B cell (primary cell): ENCODE measurements around the gene SLC35D2. TPM values are rescaled to one million over a fixed set of nuclear protein-coding genes. Genes with fewer than 3 reads are reported as not detected.

Source experiments
- ATAC-seq: fragments of 200-7000 bp; cut with Tn5 transposase; one replicate; pipeline ENCODE4 v1.10.0; 2021; ENCODE audit warnings: low read depth, mild to moderate bottlenecking, moderate number of reproducible peaks, moderate library complexity
- CTCF ChIA-PET: fragments of 350-600 bp; sonication (Branson Sonifier 250); formaldehyde crosslinking; loops from one replicate; lab custom pipeline; 2021; ENCODE audit warnings: antibody characterized with exemption, inconsistent platforms; lab: Charles Lee
- POLR2A ChIA-PET: fragments of 350-600 bp; sonication (Branson Sonifier 250); formaldehyde crosslinking; loops from one replicate; lab custom pipeline; 2021; ENCODE audit warnings: antibody characterized with exemption; lab: Charles Lee
- DNase-seq: peaks from one replicate; pipeline ENCODE4 v3.0.0; 2013
- H2AFZ ChIP-seq: 2 replicates; pipeline ENCODE4 v1.6.1; 2012; ENCODE audit warnings: mild to moderate bottlenecking, low read depth, low read length; ENCODE audit not compliant: insufficient read depth, poor library complexity, severe bottlenecking
- H3K27ac ChIP-seq, 2 donors: 1 replicate in 1 of 2; 2 replicates in 1 of 2; pipeline ENCODE4 v1.5.1; 2012 to 2013; ENCODE audit warnings: low read length in 2 of 2, mild to moderate bottlenecking in 2 of 2, moderate library complexity in 1 of 2
- H3K27me3 ChIP-seq, 4 experiments: fragments of 200-600 bp in 1 of 4; sonication (generic) in 1 of 4; replicated peaks in 1 of 4; 1 replicate in 2 of 4; 2 replicates in 2 of 4; pipeline versions ENCODE4 v1.6.1 to v1.7.0; 2013 to 2016; ENCODE audit warnings: low read length in 3 of 4, mild to moderate bottlenecking in 2 of 4, mixed read lengths in 1 of 4, moderate library complexity in 1 of 4; ENCODE audit not compliant: insufficient read depth in 4 of 4, control insufficient read depth in 3 of 4; ENCODE audit errors: control extremely low read depth in 1 of 4
- H3K36me3 ChIP-seq, 2 experiments: replicated peaks in 1 of 2; 1 replicate in 1 of 2; 2 replicates in 1 of 2; pipeline versions ENCODE4 v1.6.1 to v1.7.1; 2013; ENCODE audit warnings: low read length in 1 of 2; ENCODE audit not compliant: insufficient read depth in 2 of 2, control insufficient read depth in 1 of 2; ENCODE audit errors: control extremely low read depth in 1 of 2, extremely low read depth in 1 of 2
- H3K4me1 ChIP-seq, 2 donors: fragments of 200-600 bp in 1 of 2; sonication (generic) in 1 of 2; 1 replicate in 1 of 2; 2 replicates in 1 of 2; pipeline versions ENCODE4 v1.5.1 to v1.6.1; 2013 to 2017; ENCODE audit warnings: low read length in 2 of 2; ENCODE audit not compliant: control insufficient read depth in 2 of 2, insufficient read depth in 2 of 2
- H3K4me2 ChIP-seq: replicated peaks from 2 replicates; pipeline ENCODE3; 2012; ENCODE audit warnings: mild to moderate bottlenecking, low read depth, low read length; ENCODE audit not compliant: poor library complexity, severe bottlenecking
- H3K4me3 ChIP-seq, 5 experiments: fragments of 200-600 bp in 1 of 5; sonication (generic) in 1 of 5; 1 replicate in 3 of 5; 2 replicates in 2 of 5; pipeline versions ENCODE4 v1.5.1 to v1.7.0; 2011 to 2016; ENCODE audit warnings: low read length in 4 of 5, mild to moderate bottlenecking in 4 of 5, low read depth in 2 of 5, control low read depth in 1 of 5, moderate library complexity in 1 of 5; ENCODE audit not compliant: insufficient read depth in 1 of 5; ENCODE audit errors: control extremely low read depth in 1 of 5, extremely low read depth in 1 of 5
- H3K79me2 ChIP-seq: fragments of 200-600 bp; sonication (generic); one replicate; pipeline ENCODE4 v1.6.0; 2016; ENCODE audit warnings: low read length; ENCODE audit not compliant: control insufficient read depth, insufficient read depth
- H3K9ac ChIP-seq: fragments of 200-600 bp; sonication (generic); 2 replicates; pipeline ENCODE4 v1.6.1; 2017; ENCODE audit warnings: mild to moderate bottlenecking, low read length, moderate library complexity
- H3K9me3 ChIP-seq, 3 donors: one replicate each; pipeline versions ENCODE4 v1.6.1 to v1.7.1; 2013; ENCODE audit warnings: low read length in 2 of 3; ENCODE audit not compliant: control insufficient read depth in 2 of 3, insufficient read depth in 1 of 3; ENCODE audit errors: control extremely low read depth in 1 of 3
- H4K20me1 ChIP-seq: 2 replicates; pipeline ENCODE4 v1.6.0; 2012; ENCODE audit warnings: mild to moderate bottlenecking, low read length; ENCODE audit not compliant: insufficient read depth, control insufficient read depth, poor library complexity, severe bottlenecking
- H3K27ac Mint-ChIP-seq: one replicate; pipeline ENCODE4 v1.8.0; 2021; ENCODE audit warnings: mixed read lengths
- H3K27me3 Mint-ChIP-seq: one replicate; pipeline ENCODE4 v1.8.0; 2021; ENCODE audit warnings: mixed read lengths
- H3K4me1 Mint-ChIP-seq: one replicate; pipeline ENCODE4 v1.8.0; 2021; ENCODE audit warnings: mixed read lengths
- H3K4me3 Mint-ChIP-seq: one replicate; pipeline ENCODE4 v1.8.0; 2021; ENCODE audit warnings: mixed read lengths
- H3K9me3 Mint-ChIP-seq: one replicate; pipeline ENCODE4 v1.8.0; 2022; ENCODE audit warnings: mixed read lengths; ENCODE audit not compliant: insufficient read depth
- EZH2 ChIP-seq: IDR thresholded peaks from 2 replicates; pipeline ENCODE4 v1.6.1; 2012; ENCODE audit warnings: borderline replicate concordance, low read depth, mild to moderate bottlenecking, moderate library complexity, low read length; ENCODE audit not compliant: insufficient read depth, poor library complexity, severe bottlenecking
- WGBS: methylation state at CpG from one replicate; pipeline ENCODE4 v1.1.5; 2013; ENCODE audit warnings: missing lambda C conversion rate; ENCODE audit not compliant: insufficient coverage; 5-methylcytosine and 5-hydroxymethylcytosine counted together
- intact Hi-C: fragments of 100-400 bp; cut with micrococcal nuclease; formaldehyde crosslinking; loops from one replicate; pipeline ENCODE4 v1.10.0; 2022
- polyA plus RNA-seq: library from polyadenylated mRNA; depleted of rRNA; stranded (reverse); fragments of >200 nt; gene quantifications from 2 replicates; pipeline ENCODE4 v1.2.3, GENCODE V29; 2012
- total RNA-seq, 2 donors: library from RNA; stranded (reverse); fragments of 120-200 nt in 1 of 2; gene quantifications; 1 replicate in 1 of 2; 2 replicates in 1 of 2; pipeline versions ENCODE4 v1.2.3 to v1.2.4, GENCODE V29; 2013 to 2022
- TF ChIP-seq, protein P1 (sequence below): fragments of 200-600 bp; IDR thresholded peaks from one replicate; pipeline ENCODE4 v1.8.0; 2022; ENCODE audit warnings: antibody characterized with exemption, mild to moderate bottlenecking

The SLC35D2 gene
- total and polyA plus RNA-seq, 2 donors (not counting 1 experiment from before 2014, with no cell fraction given): 5.1 to 13.6 TPM

DNA sequence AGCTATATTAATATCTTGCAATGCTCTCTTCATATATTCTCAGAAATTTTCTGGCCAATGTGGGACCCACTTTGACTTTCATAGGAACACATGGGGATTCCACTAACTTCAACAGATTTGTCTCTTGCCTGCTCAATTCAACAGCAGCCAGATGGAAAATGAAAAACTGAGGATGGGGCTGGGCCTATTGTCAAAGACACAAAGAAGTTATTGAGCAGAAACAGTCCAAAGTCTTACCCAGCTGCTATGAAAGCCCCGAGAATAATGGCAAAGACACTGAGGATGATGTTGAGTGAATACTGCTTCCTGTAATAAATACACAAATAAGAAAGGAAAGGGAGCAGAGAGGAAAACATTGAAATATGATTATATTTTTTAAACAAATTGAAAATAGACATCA is 32.6 kb downstream of the SLC35D2 start:
- no peak overlapping the region for H3K27ac ChIP-seq
- no peaks in the 10 kb centered on the region for H3K27me3 Mint-ChIP-seq
- H3K9me3 Mint-ChIP-seq: no peaks in the 10 kb centered on the region
- no CpG with 5 or more reads among the region's 1 CpG for WGBS
- TF ChIP-seq, protein P1, sequence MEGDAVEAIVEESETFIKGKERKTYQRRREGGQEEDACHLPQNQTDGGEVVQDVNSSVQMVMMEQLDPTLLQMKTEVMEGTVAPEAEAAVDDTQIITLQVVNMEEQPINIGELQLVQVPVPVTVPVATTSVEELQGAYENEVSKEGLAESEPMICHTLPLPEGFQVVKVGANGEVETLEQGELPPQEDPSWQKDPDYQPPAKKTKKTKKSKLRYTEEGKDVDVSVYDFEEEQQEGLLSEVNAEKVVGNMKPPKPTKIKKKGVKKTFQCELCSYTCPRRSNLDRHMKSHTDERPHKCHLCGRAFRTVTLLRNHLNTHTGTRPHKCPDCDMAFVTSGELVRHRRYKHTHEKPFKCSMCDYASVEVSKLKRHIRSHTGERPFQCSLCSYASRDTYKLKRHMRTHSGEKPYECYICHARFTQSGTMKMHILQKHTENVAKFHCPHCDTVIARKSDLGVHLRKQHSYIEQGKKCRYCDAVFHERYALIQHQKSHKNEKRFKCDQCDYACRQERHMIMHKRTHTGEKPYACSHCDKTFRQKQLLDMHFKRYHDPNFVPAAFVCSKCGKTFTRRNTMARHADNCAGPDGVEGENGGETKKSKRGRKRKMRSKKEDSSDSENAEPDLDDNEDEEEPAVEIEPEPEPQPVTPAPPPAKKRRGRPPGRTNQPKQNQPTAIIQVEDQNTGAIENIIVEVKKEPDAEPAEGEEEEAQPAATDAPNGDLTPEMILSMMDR: no peak
- no peak for TF ChIP-seq EZH2
- POLR2A ChIA-PET: no interaction called here
- H3K27me3 ChIP-seq: peaks cover 0 to 2% (median 0%) of the 10 kb centered on the region in 4 experiments
- no peak overlapping the region for H2AFZ ChIP-seq
- H3K36me3 ChIP-seq: no peaks in the 10 kb centered on the region
- no peaks in the 10 kb centered on the region for H3K79me2 ChIP-seq
- ATAC-seq (no peak), DNase-seq (no peak)
- H3K4me2 ChIP-seq: no peak overlapping the region
- H4K20me1 ChIP-seq: no peaks in the 10 kb centered on the region
- H3K4me3 ChIP-seq: no peak overlapping the region
- H3K9ac ChIP-seq: no peak overlapping the region
- peaks cover 0 to 6% (median 2%) of the 10 kb centered on the region in 3 donors for H3K9me3 ChIP-seq
- H3K27ac Mint-ChIP-seq: no peak overlapping the region
- no peak overlapping the region for H3K4me3 Mint-ChIP-seq
- H3K4me1 Mint-ChIP-seq: no peaks in the 10 kb centered on the region
- CTCF ChIA-PET: no interaction called here
- no peaks in the 10 kb centered on the region for H3K4me1 ChIP-seq
- intact Hi-C loops: no loop called here

DNA sequence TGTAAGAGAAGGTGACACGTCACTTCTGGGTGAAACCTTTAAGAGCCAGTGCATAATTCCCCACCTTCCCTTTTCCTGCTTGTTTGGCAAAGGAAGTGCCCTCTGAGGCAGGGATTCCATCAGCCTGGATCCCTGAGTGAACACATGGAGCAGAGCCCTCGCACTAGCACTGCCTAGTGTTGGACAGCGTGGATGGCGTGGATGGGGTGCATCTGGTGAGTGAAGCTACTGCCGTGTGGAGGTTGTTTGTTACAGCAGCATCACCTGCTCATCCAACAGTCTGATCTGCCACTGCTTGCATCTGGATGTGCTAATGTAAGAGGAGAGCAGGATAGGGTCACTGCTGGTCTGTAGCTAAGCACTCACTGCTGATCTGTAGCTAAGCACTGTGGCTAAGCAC is 35.2 kb downstream of the SLC35D2 start:
- H3K79me2 ChIP-seq: no peaks in the 10 kb centered on the region
- H3K27ac ChIP-seq: no peak overlapping the region
- no peak overlapping the region for H3K4me3 Mint-ChIP-seq
- ChIA-PET POLR2A (no interaction called here), CTCF (no interaction called here)
- no peak overlapping the region for H2AFZ ChIP-seq
- intact Hi-C loops: no loop called here
- no peaks in the 10 kb centered on the region for H3K4me1 Mint-ChIP-seq
- 92% methylated on average over 4 of the region's 5 CpGs for WGBS
- H3K9me3 ChIP-seq: peaks cover 0 to 6% (median 2%) of the 10 kb centered on the region in 3 donors
- no peaks in the 10 kb centered on the region for H3K4me1 ChIP-seq
- H3K4me3 ChIP-seq: no peak overlapping the region
- H3K27me3 Mint-ChIP-seq: no peaks in the 10 kb centered on the region
- H3K27ac Mint-ChIP-seq: no peak overlapping the region
- H3K27me3 ChIP-seq: peaks cover 0 to 2% (median 0%) of the 10 kb centered on the region in 4 experiments
- TF ChIP-seq EZH2: no peak
- TF ChIP-seq, protein P1: no peak
- no peaks in the 10 kb centered on the region for H4K20me1 ChIP-seq
- no peak overlapping the region for H3K4me2 ChIP-seq
- no peak overlapping the region for H3K9ac ChIP-seq
- H3K36me3 ChIP-seq: no peaks in the 10 kb centered on the region
- ATAC-seq (no peak), DNase-seq (no peak)
- no peaks in the 10 kb centered on the region for H3K9me3 Mint-ChIP-seq
